SK-N-SH treated with all-trans-retinoic acid at 6 μM for 48 hours (cell line): ENCODE results near the gene BRCA2.

Experiments used
- BACH2 ChIP-seq: fragments of 250-450 bp; sonication (Bioruptor Pico); IDR thresholded peaks from 2 replicates; pipeline ENCODE4 v1.9.0; 2021; ENCODE audit warnings: mild to moderate bottlenecking, borderline replicate concordance
- RARB ChIP-seq: fragments of 250-450 bp; sonication (Bioruptor Pico); IDR thresholded peaks from 2 replicates; pipeline ENCODE4 v1.8.0; 2021; ENCODE audit warnings: mild to moderate bottlenecking, moderate library complexity
- ZNF8 ChIP-seq: fragments of 450-650 bp; formaldehyde crosslinking; IDR thresholded peaks from 2 replicates; pipeline ENCODE4 v1.5.0; 2020; ENCODE audit warnings: mild to moderate bottlenecking, moderate library complexity

DNA sequence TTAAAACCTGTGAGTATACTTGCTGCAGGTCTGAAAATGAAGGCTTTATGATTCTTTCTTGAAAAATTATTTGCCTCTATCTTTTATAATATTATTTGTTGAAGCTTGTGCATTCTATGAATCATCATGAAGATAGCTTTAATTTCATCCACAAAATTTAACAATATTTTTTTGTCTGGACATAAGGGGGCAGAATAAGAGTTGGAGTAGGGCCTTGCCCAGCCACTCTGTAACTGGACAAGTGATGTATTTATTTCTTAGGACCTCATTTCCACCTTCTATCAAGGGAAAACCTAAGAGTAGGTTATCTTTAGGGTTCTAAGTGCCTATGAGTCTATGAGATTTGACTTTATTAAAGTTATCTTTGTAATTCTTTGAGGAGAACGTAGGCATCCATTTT lies 62.7 kb downstream of the BRCA2 start:
- TF ChIP-seq RARB (CRISPR knock-in tag) (no peak), BACH2 (CRISPR knock-in tag) (no peak), ZNF8 (no peak)
